GM12892 (cell line): ENCODE measurements around the gene AAK1.

Experiments used
- POLR2A ChIP-seq: IDR thresholded peaks from 2 replicates; pipeline ENCODE4 v1.6.1; 2011; ENCODE audit warnings: low read depth, low read length, control low read depth
- TAF1 ChIP-seq: IDR thresholded peaks from 2 replicates; pipeline ENCODE4 v1.6.1; 2011; ENCODE audit warnings: low read depth, mild to moderate bottlenecking, control low read depth, low read length, borderline replicate concordance

- TF ChIP-seq POLR2A = no peak
- no peak for TF ChIP-seq TAF1
These were observed 15.8 kb upstream of the AAK1 start for GRCh38 chr2:69659349-69659748.
